22Rv1 (cell line): ENCODE measurements around the gene IRS1.

Experiments used
- H3K27ac ChIP-seq: fragments of 450-650 bp; 2 replicates; pipeline ENCODE4 v1.5.1; 2017
- CTCF ChIP-seq: fragments of 450-650 bp; IDR thresholded peaks from 2 replicates; pipeline ENCODE4 v1.5.1; 2017; ENCODE audit warnings: mild to moderate bottlenecking
- ZFX ChIP-seq: fragments of 450-650 bp; IDR thresholded peaks from 2 replicates; pipeline ENCODE4 v1.6.1; 2017; ENCODE audit warnings: antibody characterized with exemption, borderline replicate concordance

IRS1 gene

DNA sequence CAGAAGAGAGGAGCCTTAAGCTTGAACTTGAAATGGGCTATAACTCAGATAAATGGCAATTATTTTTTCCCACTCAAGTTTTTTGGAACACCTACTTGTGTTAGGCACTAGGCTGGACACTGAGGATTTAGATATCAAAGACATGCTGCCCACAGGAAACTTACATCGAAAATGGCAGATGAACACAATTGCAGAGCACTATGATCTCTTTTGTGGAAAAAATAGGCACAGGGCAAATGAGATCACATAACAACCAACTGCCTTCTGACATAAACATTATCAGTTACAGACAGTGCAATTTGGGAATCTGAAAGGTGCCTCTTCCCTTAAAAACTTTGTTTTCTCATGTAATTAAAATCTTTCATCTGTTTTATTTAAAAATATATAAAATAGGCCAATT lies 3.8 kb upstream of the IRS1 start:
- no peak overlapping the region for H3K27ac ChIP-seq

DNA sequence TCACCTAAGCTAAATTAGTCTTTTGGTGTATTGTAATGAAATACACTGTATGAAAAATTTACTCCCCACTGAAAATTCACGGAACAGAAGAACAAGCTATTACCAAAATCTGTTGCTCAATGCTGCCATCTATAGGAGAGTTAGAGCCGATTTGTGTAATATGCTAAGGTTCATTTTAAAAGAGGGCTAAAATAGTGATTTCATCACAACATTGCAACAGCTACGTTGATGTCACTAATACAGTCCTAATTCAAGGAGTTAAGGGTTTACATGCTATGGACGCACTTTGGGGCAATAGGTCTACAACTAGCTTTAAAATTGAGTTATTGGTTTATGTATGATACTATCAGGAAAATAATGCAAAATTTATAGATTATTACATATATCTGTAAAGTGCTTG lies 3.0 kb upstream of the IRS1 start:
- H3K27ac ChIP-seq: peak overlapping the region; percentile 81
- TF ChIP-seq ZFX (no peak), CTCF (peak; percentile 83)

More for the DNA sequence above, 3.8 kb upstream of the IRS1 start:
- TF ChIP-seq CTCF: no peak

DNA sequence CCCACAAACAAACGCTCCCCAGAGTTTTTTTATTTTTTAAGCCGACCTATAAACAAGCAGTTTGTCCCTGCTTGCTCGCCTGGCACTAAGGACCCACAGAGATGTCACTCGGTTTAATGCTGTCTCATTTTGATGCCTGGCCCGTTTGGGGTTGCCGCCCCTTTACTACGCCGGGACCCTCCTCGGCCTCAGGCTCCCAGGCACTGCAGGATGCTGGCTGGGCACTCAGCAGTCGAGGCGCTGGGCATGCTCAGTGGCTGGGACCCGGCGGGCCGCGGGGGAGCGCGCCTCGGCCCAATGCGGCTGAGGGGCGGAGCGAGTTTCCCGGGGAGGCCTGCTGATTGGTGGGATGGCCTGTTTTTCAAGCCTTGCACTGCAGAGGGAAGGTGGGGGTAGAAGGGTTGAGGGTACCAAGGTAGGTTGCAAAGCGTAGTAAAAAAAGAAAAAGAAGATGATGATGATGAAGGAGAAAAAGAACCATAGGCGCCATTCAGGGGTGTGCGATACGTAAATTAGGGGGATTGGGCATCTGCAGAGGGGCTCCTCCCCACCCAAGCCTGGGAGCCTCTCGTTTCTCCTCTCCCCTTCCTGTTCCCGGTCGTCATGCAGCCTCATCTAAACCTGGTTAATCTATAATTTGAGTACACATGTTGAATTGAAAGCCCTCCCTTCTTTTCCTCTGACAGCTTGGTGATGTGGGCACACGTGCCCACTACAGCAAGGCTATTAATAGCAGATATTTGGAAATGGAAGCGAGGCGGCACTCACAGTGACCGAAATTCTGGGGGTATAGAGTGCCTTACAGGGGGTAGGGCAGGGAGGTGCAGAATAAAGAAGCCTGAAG lies 1.5 kb upstream of the IRS1 start:
- H3K27ac ChIP-seq: peak overlapping the region; percentile 81
- TF ChIP-seq CTCF (no peak), ZFX (no peak)

- peak overlapping the region; percentile 81 for H3K27ac ChIP-seq
- no peak for TF ChIP-seq ZFX
- TF ChIP-seq CTCF: peak; percentile 61
These were observed 638 bp upstream of the IRS1 start for GRCh38 chr2:226799976-226800940.

GRCh38 chr2:226798422-226799210 lies 1.0 kb downstream of the IRS1 start:
- H3K27ac ChIP-seq: peak overlapping the region; percentile 81
- TF ChIP-seq ZFX (no peak), CTCF (no peak)

GRCh38 chr2:226797989-226798421 lies 1.6 kb downstream of the IRS1 start:
- H3K27ac ChIP-seq: peak overlapping the region; percentile 81
- TF ChIP-seq CTCF: no peak
- no peak for TF ChIP-seq ZFX
